Stimulated activated CD4-positive, alpha-beta T cell treated with anti-CD3 and anti-CD28 coated beads, Interleukin-12 subunit alpha, Interleukin-12 subunit beta, amount 100 ng/mL, for 4 hours (primary cell): ENCODE data around the gene KRT7.

Experiments used
- DNase-seq: peaks from one replicate; pipeline ENCODE4 v3.0.0-alpha.2; 2020

The KRT7 gene

DNA sequence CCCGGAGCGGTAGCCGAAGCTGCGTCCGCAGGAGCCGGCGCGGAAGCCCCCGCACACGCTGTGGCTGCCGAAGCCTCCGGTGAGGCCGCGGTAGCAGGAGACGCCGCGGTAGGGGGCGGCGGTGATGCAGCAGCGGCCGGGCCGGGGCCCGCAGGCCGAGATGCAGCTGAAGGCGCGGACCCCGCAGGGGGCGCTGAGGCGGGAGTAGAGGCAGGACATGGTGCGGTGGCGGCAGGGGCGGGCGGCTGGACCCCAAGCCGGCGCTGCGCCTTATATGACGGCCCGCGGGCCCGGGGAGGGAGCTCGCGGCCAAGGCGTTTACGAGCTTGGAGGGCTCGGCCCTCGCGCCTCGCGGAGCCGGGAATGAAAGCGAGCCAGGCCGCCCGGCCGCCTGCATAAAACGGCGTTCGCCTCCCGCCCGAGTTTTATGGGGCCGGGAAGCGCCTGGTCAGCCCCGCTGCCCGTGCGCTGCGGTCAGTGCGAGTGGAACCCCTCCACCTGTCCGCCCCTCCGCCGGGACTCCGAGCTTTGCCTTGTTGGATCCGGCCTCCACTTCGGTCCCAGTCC, 25.4 kb downstream of the KRT7 start:
- DNase-seq, result no peak

DNA sequence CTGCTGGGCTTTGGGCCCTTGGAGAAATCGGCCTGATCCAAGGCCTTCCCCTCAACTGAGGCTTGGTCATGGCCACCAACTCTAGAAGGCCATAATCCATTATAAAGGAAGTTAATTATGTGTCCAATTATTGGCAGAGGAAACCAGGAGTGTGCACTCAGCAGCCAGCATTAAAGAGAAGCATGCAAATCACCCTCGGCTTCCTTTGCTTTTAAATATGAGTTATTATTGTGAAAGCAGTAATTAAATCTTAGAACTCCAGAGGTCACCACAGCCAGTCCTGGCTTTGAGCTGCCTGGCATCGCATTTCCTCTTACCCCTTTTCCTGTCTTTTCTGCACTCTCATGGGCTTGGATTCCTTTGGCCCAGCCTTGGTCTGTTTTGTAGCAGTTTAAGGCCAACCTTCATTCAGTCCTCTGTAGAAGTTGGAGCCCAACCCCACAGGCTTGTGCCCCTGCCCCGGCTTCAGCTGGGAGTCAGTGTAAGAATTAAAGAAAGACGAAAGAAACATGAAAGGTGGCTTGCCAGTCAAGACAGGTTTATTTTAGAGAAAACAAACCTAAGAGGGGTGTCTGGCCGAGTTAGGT, 26.7 kb downstream of the KRT7 start:
- no peak for DNase-seq

DNA sequence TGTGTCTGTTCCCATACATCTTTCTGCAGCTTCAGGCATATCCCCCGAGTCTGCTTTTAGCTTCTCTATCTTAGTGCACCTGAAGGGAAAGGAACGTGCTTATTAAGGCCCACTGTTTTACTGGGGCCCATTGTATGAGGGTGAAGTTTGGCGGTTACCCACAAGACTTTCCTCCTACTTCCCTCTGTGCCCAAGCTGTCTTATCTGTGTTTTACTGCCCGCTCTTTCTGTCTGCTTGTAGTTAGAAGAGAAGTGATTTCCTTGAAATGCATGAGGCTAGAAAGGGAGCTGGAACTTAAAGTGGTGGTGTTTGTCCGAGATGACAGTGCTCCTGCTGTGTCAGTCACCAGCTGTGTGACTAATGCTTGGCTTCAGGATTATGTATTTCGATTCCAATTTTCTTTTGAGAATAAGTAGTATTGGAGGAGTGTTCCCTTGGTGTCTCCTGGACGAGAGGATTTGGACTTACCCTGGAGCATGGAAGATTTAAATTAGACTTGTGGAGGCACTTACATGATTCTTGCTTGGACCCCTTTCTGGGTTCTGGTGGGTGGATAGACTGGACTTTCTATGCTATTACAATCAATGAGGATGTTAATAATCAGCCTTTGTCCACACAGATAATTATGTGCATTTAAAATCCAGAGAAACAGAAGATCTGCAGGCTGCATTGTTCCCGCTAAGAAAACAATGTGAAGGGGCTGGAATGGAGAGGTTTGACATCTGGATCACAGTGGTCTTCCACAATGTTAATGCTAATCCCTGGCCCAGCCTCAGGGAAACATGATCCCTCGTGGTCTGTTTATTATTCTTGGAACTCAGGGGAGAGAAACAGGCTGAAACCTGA, 27.5 kb downstream of the KRT7 start:
- no peak for DNase-seq

- no peak for DNase-seq
These were observed 28.1 kb downstream of the KRT7 start for GRCh38 chr12:52261208-52261484.

GRCh38 chr12:52262286-52262685, 29.2 kb downstream of the KRT7 start:
- DNase-seq, result no peak

GRCh38 chr12:52263761-52264434, 30.9 kb downstream of the KRT7 start:
- DNase-seq, result no peak

- DNase-seq, result no peak
These were observed 31.4 kb downstream of the KRT7 start for GRCh38 chr12:52264435-52264825.

GRCh38 chr12:52266514-52266913, 33.5 kb downstream of the KRT7 start:
- no peak for DNase-seq

GRCh38 chr12:52267266-52267665, 34.2 kb downstream of the KRT7 start:
- DNase-seq, result no peak

GRCh38 chr12:52267699-52268098, 34.7 kb downstream of the KRT7 start:
- no peak for DNase-seq

DNA sequence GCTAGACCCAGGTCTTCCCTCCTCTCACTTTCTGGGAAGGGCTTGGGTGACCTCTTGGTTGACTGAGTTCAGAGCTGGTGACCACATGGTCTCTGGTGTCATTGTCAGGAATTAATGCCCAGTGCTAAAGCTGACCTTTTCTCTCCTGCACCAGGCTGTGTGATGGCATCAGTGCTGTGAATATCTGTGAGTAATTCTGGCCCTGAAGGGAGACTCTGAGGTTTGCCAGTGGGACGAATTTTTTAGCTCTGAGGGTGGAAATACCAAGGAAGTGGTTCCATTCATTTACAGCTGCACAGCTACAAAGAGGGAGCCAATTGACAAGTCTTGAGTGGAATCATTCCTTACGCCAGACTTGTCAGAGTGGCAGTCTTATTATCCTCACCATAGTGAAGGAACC, 35.2 kb downstream of the KRT7 start:
- DNase-seq, result no peak

- no peak for DNase-seq
These were observed 37.6 kb downstream of the KRT7 start for GRCh38 chr12:52270541-52271070.

- DNase-seq, result no peak
These were observed 38.1 kb downstream of the KRT7 start for GRCh38 chr12:52271158-52271557.

DNA sequence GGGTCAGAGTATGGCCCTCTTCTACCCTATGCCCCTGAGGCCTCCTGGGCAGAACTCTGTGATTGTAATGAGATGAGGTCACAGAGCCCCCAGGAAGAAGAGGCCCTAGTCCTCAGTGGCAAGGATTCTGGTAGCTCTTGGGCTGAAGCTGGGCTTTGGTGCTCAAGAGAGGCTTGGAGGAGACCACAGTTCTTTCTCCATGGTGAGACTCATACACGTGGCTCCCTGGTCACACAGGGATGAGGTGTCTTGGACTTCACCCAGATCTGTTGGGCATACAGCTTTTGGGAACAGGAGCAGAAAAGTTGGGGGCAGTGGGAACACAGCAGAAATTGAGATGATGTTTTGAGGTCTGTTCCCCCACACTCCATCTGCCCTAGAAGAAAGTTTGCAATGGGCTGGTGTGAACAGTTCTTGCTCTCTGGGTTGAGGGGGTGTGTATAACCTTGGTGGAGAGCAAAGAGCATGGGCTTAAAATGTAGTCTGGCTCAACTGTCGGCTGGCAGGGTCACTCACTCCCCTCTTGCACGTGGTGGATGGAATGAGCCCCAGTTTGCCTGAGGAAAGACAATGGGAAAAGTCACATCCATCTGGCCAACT, 41.6 kb downstream of the KRT7 start, which contains the start of gene KRT86:
KRT86 (plus strand) TSS at position 125 of the 600 bp plus-strand sequence. CDS start 27,272 bp downstream, outside the sequence.
- no peak for DNase-seq

GRCh38 chr12:52275686-52276085, 42.6 kb downstream of the KRT7 start:
- no peak for DNase-seq

DNA sequence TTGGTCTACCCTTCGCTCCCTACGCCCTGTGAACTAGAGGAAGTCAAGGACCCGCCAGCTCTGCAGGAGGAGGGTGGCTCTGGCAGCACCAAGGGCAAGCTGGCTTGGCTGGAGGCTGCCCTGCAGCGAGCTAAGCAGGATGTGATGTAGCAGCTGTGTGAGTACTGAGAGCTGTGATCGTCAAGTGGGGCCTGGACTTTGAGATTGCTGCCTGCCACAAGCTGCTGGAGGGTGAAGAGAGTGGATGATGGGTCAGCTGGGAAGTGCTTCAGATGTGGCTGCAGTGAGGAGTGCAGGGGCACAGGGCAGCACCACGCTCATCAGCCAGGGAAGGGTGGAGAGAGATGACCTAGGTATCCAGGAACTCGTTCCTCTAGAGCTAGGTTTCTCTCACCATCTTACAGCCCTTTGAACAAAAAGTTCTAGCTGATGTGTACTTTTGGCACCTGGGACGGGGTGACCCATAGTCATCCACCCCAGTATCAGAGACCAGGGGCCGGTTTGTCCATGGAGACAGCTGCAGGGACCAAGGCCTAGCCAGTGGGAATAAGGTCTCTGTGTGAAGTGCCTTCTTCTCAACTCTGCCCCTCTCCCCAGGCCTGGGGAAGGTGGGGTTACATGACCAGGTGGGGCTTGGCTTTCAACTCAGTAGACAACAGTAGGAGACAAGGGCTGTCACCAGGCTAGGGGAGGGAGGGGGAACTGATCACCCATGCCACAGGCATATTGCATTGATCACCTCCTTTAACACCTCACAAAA, 44.6 kb downstream of the KRT7 start:
- no peak for DNase-seq

DNA sequence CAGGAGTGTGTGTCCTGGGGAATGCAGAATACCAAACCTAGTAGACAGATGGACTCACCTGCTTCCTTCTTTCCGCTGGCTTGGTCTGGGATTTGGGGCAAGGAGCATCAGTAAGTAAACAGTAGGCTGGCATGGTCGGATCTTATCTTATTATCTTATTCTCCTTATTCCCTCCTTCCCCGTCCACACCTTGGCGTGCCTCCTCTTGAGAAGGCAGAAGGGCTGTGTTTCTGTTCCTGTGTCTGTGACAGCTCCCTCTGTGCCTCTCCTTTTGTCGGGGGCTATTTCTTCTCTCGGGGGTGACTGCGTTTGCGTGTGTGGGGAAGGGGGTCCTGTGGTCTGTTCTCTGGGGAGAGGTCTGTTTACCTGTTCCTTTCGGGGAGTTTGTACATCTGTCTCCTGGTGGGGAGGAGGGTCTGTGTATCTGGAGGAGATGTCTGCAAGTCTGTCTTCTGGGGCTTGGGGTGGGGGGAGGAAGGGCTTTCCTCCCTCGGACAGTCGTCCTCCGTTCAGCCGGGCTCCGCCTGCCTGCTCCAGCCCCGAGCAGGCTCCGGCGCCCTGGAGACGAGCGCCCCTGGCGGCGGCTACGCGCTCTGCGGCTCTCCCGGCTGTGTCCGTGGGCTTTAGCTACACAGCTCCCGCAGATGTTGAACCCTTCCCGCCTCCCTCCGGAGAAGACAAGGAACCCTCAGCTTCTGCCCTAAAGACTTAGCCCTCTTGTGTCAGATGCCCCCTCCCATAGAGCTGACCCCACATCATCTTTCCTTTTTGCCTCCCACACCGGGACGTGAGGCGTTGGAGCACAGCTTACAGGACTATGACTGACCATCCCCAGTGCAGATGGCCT, 45.8 kb downstream of the KRT7 start:
- peak; percentile 73 for DNase-seq

DNA sequence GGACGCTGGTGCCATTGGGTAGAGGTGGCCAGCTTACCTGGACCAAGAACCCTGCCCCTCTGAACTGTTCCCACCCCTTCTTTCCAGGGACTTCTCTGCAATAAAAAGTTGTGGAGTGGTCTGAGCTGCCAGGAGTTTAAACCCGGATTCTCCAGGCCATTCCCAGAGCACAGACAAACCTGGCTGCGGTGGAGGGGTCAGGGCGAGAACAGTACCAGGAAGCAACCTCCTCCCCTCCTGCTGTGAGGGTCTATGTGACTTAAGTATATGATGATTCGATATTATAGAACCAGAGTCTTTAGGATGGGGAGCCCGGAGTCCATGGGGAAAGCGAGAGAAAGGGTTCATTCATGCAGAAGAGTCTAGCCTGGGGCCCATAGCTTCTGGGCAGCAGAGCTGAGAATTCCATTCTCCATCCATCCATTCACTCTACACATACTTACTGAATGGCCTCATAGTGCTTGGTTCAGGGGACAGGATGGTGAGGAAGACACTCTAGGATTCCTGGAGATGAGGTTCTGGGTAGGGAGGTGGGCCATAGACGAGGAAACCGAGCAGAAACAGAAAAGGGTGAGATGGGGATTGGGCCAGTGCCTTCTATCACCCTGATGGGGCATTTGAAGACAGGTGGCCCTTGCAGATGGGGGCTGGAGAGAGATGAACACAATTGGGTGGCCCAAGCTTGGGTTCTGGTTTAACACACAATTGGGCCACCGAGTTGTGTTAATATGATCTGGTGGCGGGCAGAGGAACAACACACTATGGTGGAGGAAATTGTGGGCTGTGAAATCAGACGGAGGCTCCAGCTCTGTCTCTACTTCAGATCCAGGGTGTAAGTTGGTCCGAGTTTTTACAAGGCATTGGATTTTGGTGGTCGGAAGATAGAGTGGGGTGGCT, 46.6 kb downstream of the KRT7 start:
- no peak for DNase-seq

DNA sequence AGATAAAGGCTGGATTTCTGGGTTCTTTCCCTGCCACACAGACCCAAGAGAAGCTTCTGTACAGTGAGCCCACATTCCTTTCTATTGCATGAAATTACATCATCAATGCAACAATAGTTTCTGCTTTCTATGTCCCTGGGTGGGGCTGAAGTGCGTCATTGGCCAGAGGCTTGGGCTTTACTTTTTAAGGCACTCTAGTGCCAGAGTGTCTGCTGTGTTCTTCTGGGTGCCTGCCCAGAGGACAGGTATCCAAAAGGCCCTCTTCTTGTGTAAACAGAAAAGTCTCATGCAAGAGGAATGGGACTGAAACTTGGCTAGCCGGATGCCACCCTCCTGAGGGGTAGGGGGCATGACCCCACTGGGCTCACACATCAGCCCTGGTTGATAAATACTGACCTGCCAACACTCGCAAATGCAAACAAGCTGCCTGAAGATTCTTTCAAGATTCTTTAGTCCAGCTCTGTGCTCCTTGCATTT, 47.3 kb downstream of the KRT7 start:
- DNase-seq, result no peak
